ENCODE data around the gene CDK1.
"Not testable (repeated sequence)": the region's sequence is repeated elsewhere in the genome, so short reads cannot be mapped to it uniquely, and the experiment has no call there.

The CDK1 gene

GRCh38 chr10:60835049-60835448 is 56.8 kb downstream of the CDK1 start:
- Mint-ChIP-seq H3K27me3 (peaks cover 1% of the 10 kb centered on the region), H3K4me3 (no peak overlapping the region), H3K4me1 (no peaks in the 10 kb centered on the region), H3K27ac (no peak overlapping the region), H3K36me3 (no peaks in the 10 kb centered on the region), H3K9me3 (no peaks in the 10 kb centered on the region)
- DNase-seq (ENCODE audit: low spot score in 2 of 2) (no peak), ATAC-seq (ENCODE audit: low read depth) (no peak)

- H3K36me3 Mint-ChIP-seq; H3K27me3 Mint-ChIP-seq; DNase-seq (ENCODE audit: low spot score in 2 of 2); H3K4me1 Mint-ChIP-seq; H3K4me3 Mint-ChIP-seq; H3K27ac Mint-ChIP-seq; ATAC-seq (ENCODE audit: low read depth); H3K9me3 Mint-ChIP-seq: not testable (repeated sequence)
These were observed 62.9 kb downstream of the CDK1 start for GRCh38 chr10:60841227-60841626.

- peaks cover 2% of the 10 kb centered on the region for H3K9me3 Mint-ChIP-seq
- no peak overlapping the region for H3K27ac Mint-ChIP-seq
- H3K4me1 Mint-ChIP-seq = no peaks in the 10 kb centered on the region
- peaks cover 2% of the 10 kb centered on the region for H3K27me3 Mint-ChIP-seq
- DNase-seq (ENCODE audit: low spot score in 2 of 2) = no peak
- no peak overlapping the region for H3K4me3 Mint-ChIP-seq
- no peak for ATAC-seq (ENCODE audit: low read depth)
- H3K36me3 Mint-ChIP-seq = no peaks in the 10 kb centered on the region
These were observed 64.4 kb downstream of the CDK1 start for GRCh38 chr10:60842694-60843093.

Data from memory B cell (primary cell).